SU-DHL-6 (cell line): Measurements from ENCODE around the gene GRB10.

ENCODE experiments used
- H2AFZ ChIP-seq: fragments of 200-600 bp; sonication (generic); 2 replicates; pipeline ENCODE4 v1.6.1; 2014; ENCODE audit warnings: low read depth, mild to moderate bottlenecking, moderate library complexity, mixed read lengths, antibody characterized with exemption, low read length; ENCODE audit not compliant: severe bottlenecking
- H3F3A ChIP-seq: fragments of 200-600 bp; shearing (Covaris generic); 2 replicates; pipeline ENCODE4 v1.6.0; 2016; ENCODE audit warnings: antibody characterized with exemption, mild to moderate bottlenecking; ENCODE audit not compliant: insufficient read depth
- H3K27ac ChIP-seq: fragments of 200-600 bp; sonication (generic); 2 replicates; pipeline ENCODE4 v1.5.1; 2016; ENCODE audit warnings: low read depth, mild to moderate bottlenecking, low read length, moderate library complexity, mixed read lengths
- H3K27me3 ChIP-seq: fragments of 200-600 bp; sonication (generic), shearing (Covaris generic); 2 replicates; pipeline ENCODE4 v1.6.0; 2014; ENCODE audit warnings: mild to moderate bottlenecking, low read length
- H3K36me3 ChIP-seq: fragments of 200-600 bp; sonication (generic); 2 replicates; pipeline ENCODE4 v1.6.1; 2014; ENCODE audit warnings: mild to moderate bottlenecking, low read length, mixed read lengths
- H3K4me2 ChIP-seq: fragments of 300-600, 200-600 bp; shearing (Covaris generic), sonication (generic); 2 replicates; pipeline ENCODE4 v1.6.0; 2014; ENCODE audit warnings: low read length, low read depth, mild to moderate bottlenecking; ENCODE audit not compliant: poor library complexity, severe bottlenecking
- H3K4me3 ChIP-seq: fragments of 200-600 bp; sonication (generic); 2 replicates; pipeline ENCODE4 v1.5.1; 2014; ENCODE audit warnings: antibody characterized with exemption, low read length, mild to moderate bottlenecking, mixed read lengths; ENCODE audit not compliant: insufficient read depth, poor library complexity, severe bottlenecking
- H3K79me2 ChIP-seq: fragments of 200-600 bp; sonication (generic); 2 replicates; pipeline ENCODE4 v1.6.1; 2014; ENCODE audit warnings: mild to moderate bottlenecking, low read length, moderate library complexity; ENCODE audit not compliant: insufficient read depth
- H3K9ac ChIP-seq: fragments of 200-600 bp; sonication (generic); 2 replicates; pipeline ENCODE4 v1.7.0; 2014; ENCODE audit warnings: mild to moderate bottlenecking, low read length
- H3K9me2 ChIP-seq: fragments of 200-600 bp; sonication (generic); replicated peaks from 2 replicates; pipeline ENCODE4 v1.6.1; 2014; ENCODE audit warnings: low read length; ENCODE audit not compliant: insufficient read depth
- H3K9me3 ChIP-seq: fragments of 200-600 bp; sonication (generic); 2 replicates; pipeline ENCODE4 v1.6.1; 2014; ENCODE audit warnings: low read length, mixed read lengths; ENCODE audit not compliant: insufficient read depth
- H4K20me1 ChIP-seq: fragments of 200-600 bp; sonication (generic); 2 replicates; pipeline ENCODE4 v1.6.1; 2014; ENCODE audit warnings: low read depth, mild to moderate bottlenecking, antibody characterized with exemption, low read length, moderate library complexity, mixed read lengths
- CTCF ChIP-seq: fragments of 200-600 bp; sonication (generic); IDR thresholded peaks from one replicate; pipeline ENCODE4 v1.5.1; 2017; ENCODE audit warnings: antibody characterized with exemption, mild to moderate bottlenecking, low read length, moderate library complexity; ENCODE audit not compliant: insufficient read depth, poor library complexity, severe bottlenecking
- EZH2phosphoT487 ChIP-seq: fragments of 200-600 bp; sonication (generic), shearing (Covaris generic); conservative IDR thresholded peaks from 2 replicates; pipeline ENCODE4 v1.6.1; 2018; ENCODE audit warnings: mild to moderate bottlenecking, antibody characterized with exemption, low read length, moderate library complexity, mixed read lengths

Gene GRB10

GRCh38 chr7:50621206-50621605, 161.5 kb downstream of the GRB10 start:
- no peaks in the 10 kb centered on the region for H3F3A ChIP-seq
- TF ChIP-seq EZH2phosphoT487 (no peak), CTCF (no peak)
- H3K9me2 ChIP-seq, result no peaks in the 10 kb centered on the region
- H3K79me2 ChIP-seq, result no peaks in the 10 kb centered on the region
- no peak overlapping the region for H3K9ac ChIP-seq
- no peak overlapping the region for H3K4me3 ChIP-seq
- no peaks in the 10 kb centered on the region for H3K27me3 ChIP-seq
- H3K9me3 ChIP-seq, result no peaks in the 10 kb centered on the region
- H3K4me2 ChIP-seq, result no peak overlapping the region
- H3K36me3 ChIP-seq, result no peaks in the 10 kb centered on the region
- H2AFZ ChIP-seq, result no peak overlapping the region
- H4K20me1 ChIP-seq, result no peaks in the 10 kb centered on the region
- H3K27ac ChIP-seq, result no peak overlapping the region

- TF ChIP-seq EZH2phosphoT487, result no peak
- TF ChIP-seq CTCF, result no peak
- no peaks in the 10 kb centered on the region for H3K36me3 ChIP-seq
- no peak overlapping the region for H3K4me3 ChIP-seq
- H3K9ac ChIP-seq, result no peak overlapping the region
- no peak overlapping the region for H2AFZ ChIP-seq
- no peaks in the 10 kb centered on the region for H3F3A ChIP-seq
- H3K27me3 ChIP-seq, result no peaks in the 10 kb centered on the region
- H3K79me2 ChIP-seq, result no peaks in the 10 kb centered on the region
- no peaks in the 10 kb centered on the region for H3K9me3 ChIP-seq
- H3K4me2 ChIP-seq, result no peak overlapping the region
- H3K27ac ChIP-seq, result no peak overlapping the region
- no peaks in the 10 kb centered on the region for H4K20me1 ChIP-seq
- no peaks in the 10 kb centered on the region for H3K9me2 ChIP-seq
Observed at GRCh38 chr7:50620433-50620832, 162.3 kb downstream of the GRB10 start.

DNA sequence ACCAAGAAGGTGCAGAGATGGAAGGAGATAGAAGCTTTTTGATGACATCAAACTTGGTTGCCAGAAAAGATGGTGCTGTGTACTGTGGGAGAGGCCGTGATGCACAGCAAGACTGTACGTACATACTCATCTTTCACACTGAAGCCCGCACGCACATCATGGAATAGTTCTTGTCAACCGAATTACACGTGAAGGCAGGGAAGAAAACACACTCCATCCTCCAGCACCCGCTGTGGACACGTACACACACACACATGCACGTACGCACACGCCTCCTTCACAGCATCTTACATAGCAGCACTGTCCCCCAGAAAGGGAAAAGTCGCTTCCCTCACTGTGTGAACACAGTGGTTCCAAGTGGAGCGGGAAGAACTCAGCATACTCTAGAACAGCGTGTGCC, 163.0 kb downstream of the GRB10 start:
- no peak overlapping the region for H2AFZ ChIP-seq
- no peak overlapping the region for H3K9ac ChIP-seq
- H3F3A ChIP-seq, result no peaks in the 10 kb centered on the region
- H3K4me3 ChIP-seq, result no peak overlapping the region
- no peaks in the 10 kb centered on the region for H3K9me2 ChIP-seq
- H3K4me2 ChIP-seq, result no peak overlapping the region
- H3K36me3 ChIP-seq, result no peaks in the 10 kb centered on the region
- TF ChIP-seq EZH2phosphoT487, result no peak
- no peak for TF ChIP-seq CTCF
- H3K9me3 ChIP-seq, result no peaks in the 10 kb centered on the region
- H4K20me1 ChIP-seq, result no peaks in the 10 kb centered on the region
- H3K79me2 ChIP-seq, result no peaks in the 10 kb centered on the region
- H3K27me3 ChIP-seq, result no peaks in the 10 kb centered on the region
- H3K27ac ChIP-seq, result no peak overlapping the region

DNA sequence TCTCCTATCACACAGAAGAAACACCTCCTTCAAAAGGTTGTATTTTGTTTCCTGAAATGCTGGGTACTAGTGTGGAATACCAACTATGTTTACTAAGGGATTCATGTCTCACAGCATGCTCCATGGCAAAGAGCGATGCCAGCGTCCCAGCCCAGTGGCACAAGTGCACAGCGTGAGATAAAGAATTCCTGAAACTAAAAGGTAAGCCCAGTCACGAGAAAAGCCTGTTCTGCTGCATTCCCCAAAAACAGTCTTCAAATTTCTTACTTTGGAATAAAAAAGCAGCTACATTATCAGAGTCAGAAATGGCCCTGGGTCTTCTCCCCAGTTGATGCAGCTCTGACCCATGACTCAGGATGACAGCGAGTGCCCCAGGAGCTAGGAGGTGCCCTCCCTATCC, 164.4 kb downstream of the GRB10 start:
- Histone ChIP-seq H3K9me2 (no peaks in the 10 kb centered on the region), H3K27ac (no peak overlapping the region), H3K27me3 (no peaks in the 10 kb centered on the region), H3K79me2 (no peaks in the 10 kb centered on the region), H3K9ac (no peak overlapping the region), H2AFZ (no peak overlapping the region), H3K9me3 (no peaks in the 10 kb centered on the region), H3K4me3 (no peak overlapping the region), H3F3A (no peaks in the 10 kb centered on the region), H3K4me2 (no peak overlapping the region), H4K20me1 (no peaks in the 10 kb centered on the region), H3K36me3 (no peaks in the 10 kb centered on the region)
- TF ChIP-seq CTCF (no peak), EZH2phosphoT487 (no peak)
